Adrenal gland (tissue), 5 donors: ENCODE data around the gene UBAC1.

ENCODE experiments used
- CTCF ChIP-seq, 6 experiments: fragments of 450-650 bp in 4 of 6; fragments of 200-600 bp in 2 of 6; sonication (generic) in 1 of 6; IDR thresholded peaks; 1 replicate in 5 of 6; 2 replicates in 1 of 6; pipeline versions ENCODE4 v1.5.1 to v1.8.0; 2016 to 2021; ENCODE audit warnings: antibody characterized with exemption in 6 of 6, mild to moderate bottlenecking in 2 of 6, moderate library complexity in 1 of 6
- POLR2A ChIP-seq, 2 donors: fragments of 450-650 bp; IDR thresholded peaks; one replicate each; pipeline ENCODE4 v1.6.1; 2017; ENCODE audit warnings: antibody characterized with exemption in 2 of 2, mild to moderate bottlenecking in 2 of 2, moderate library complexity in 1 of 2
- donor health status: DM: no; HTN: no; CAD: no.

GRCh38 chr9:135925496-135926133, 35.6 kb downstream of the UBAC1 start:
- no peak for TF ChIP-seq CTCF (IDR thresholded peaks at IDR 0.05)
- no peak for TF ChIP-seq POLR2A (IDR thresholded peaks at IDR 0.05)
